ENCODE results near the gene PSMC1.

PSMC1 gene

GRCh38 chr14:90302529-90303303 is 46.4 kb downstream of the PSMC1 start:
- DNase-seq (ENCODE audit: low read depth, low spot score) = no peak

- no peak for DNase-seq (ENCODE audit: low read depth, low spot score)
Measured at GRCh38 chr14:90303473-90303872, 47.1 kb downstream of the PSMC1 start.

- no peak for DNase-seq (ENCODE audit: low read depth, low spot score)
Measured at GRCh38 chr14:90304502-90304901, 48.1 kb downstream of the PSMC1 start.

- DNase-seq (ENCODE audit: low read depth, low spot score) = no peak
Measured at GRCh38 chr14:90305176-90305601, 48.8 kb downstream of the PSMC1 start.

GRCh38 chr14:90308561-90308960 is 52.2 kb downstream of the PSMC1 start:
- DNase-seq (ENCODE audit: low read depth, low spot score) = no peak

GRCh38 chr14:90317286-90317685 is 60.9 kb downstream of the PSMC1 start:
- no peak for DNase-seq (ENCODE audit: low read depth, low spot score)

- no peak for DNase-seq (ENCODE audit: low read depth, low spot score)
Measured at GRCh38 chr14:90318016-90318415, 61.7 kb downstream of the PSMC1 start.

GRCh38 chr14:90319173-90319572 is 62.8 kb downstream of the PSMC1 start:
- no peak for DNase-seq (ENCODE audit: low read depth, low spot score)

- no peak for DNase-seq (ENCODE audit: low read depth, low spot score)
Measured at GRCh38 chr14:90319634-90320541, 63.5 kb downstream of the PSMC1 start.

- no peak for DNase-seq (ENCODE audit: low read depth, low spot score)
Measured at GRCh38 chr14:90321891-90322290, 65.5 kb downstream of the PSMC1 start.
